Measurements from ENCODE around the gene OTOGL. TPM values are rescaled to one million over a fixed set of nuclear protein-coding genes. Genes with fewer than 3 reads are reported as not detected.

OTOGL gene
- total RNA-seq, 2 experiments from 2014 or later: not detected

GRCh38 chr12:80382254-80382653 lies 282.9 kb downstream of the OTOGL start:
- no TSS peak for BruUV-seq (replicated peaks)
- CTCF ChIA-PET (ENCODE audit: unreplicated experiment): no interaction called here

GRCh38 chr12:80400571-80400991 lies 301.2 kb downstream of the OTOGL start:
- DNase-seq (ENCODE audit: low spot score): no peak
- Histone ChIP-seq H3K4me2 (ENCODE audit: low read length) (no peak overlapping the region), H3K9me2 (ENCODE audit: insufficient read depth, low read length) (no peaks in the 10 kb centered on the region), H3K36me3 (ENCODE audit: insufficient read depth, low read length) (no peaks in the 10 kb centered on the region), H2AFZ (ENCODE audit: low read length) (no peak overlapping the region), H3K27ac (ENCODE audit: low read depth, low read length, poor library complexity, severe bottlenecking) (no peak overlapping the region), H3K4me1 (ENCODE audit: insufficient read depth, low read length, poor library complexity, severe bottlenecking) (no peaks in the 10 kb centered on the region), H3K4me3 (ENCODE audit: low read depth, low read length, poor library complexity, severe bottlenecking) (no peak overlapping the region), H3K9me3 (ENCODE audit: low read length) (no peaks in the 10 kb centered on the region), H4K20me1 (ENCODE audit: insufficient read depth, low read length) (no peaks in the 10 kb centered on the region), H3K79me2 (ENCODE audit: insufficient read depth, low read depth, low read length) (no peaks in the 10 kb centered on the region)
- ChIA-PET CTCF (ENCODE audit: unreplicated experiment) (no interaction called here), POLR2A (no interaction called here)
- intact Hi-C loops (cut with micrococcal nuclease; ENCODE audit: unreplicated experiment): no loop called here
- no peak for TF ChIP-seq EZH2phosphoT487 (IDR thresholded peaks at IDR 0.05; ENCODE audit: borderline replicate concordance, low read depth, low read length)
- TF ChIP-seq CTCF (conservative IDR thresholded peaks at IDR 0.05; ENCODE audit: low read length): no peak
- BruUV-seq (replicated peaks): no TSS peak

More at GRCh38 chr12:80382254-80382653, 282.9 kb downstream of the OTOGL start:
- Histone ChIP-seq H2AFZ (ENCODE audit: low read length) (no peak overlapping the region), H3K79me2 (ENCODE audit: insufficient read depth, low read depth, low read length) (no peaks in the 10 kb centered on the region), H3K36me3 (ENCODE audit: insufficient read depth, low read length) (no peaks in the 10 kb centered on the region), H3K9me2 (ENCODE audit: insufficient read depth, low read length) (no peaks in the 10 kb centered on the region), H3K4me3 (ENCODE audit: low read depth, low read length, poor library complexity, severe bottlenecking) (no peak overlapping the region), H3K4me2 (ENCODE audit: low read length) (no peak overlapping the region), H3K27ac (ENCODE audit: low read depth, low read length, poor library complexity, severe bottlenecking) (no peak overlapping the region), H4K20me1 (ENCODE audit: insufficient read depth, low read length) (no peaks in the 10 kb centered on the region), H3K9me3 (ENCODE audit: low read length) (no peaks in the 10 kb centered on the region), H3K4me1 (ENCODE audit: insufficient read depth, low read length, poor library complexity, severe bottlenecking) (no peaks in the 10 kb centered on the region)
- POLR2A ChIA-PET: no interaction called here
- intact Hi-C loops (cut with micrococcal nuclease; ENCODE audit: unreplicated experiment): no loop called here
- DNase-seq (ENCODE audit: low spot score): no peak
- TF ChIP-seq EZH2phosphoT487 (IDR thresholded peaks at IDR 0.05; ENCODE audit: borderline replicate concordance, low read depth, low read length): no peak
- no peak for TF ChIP-seq CTCF (conservative IDR thresholded peaks at IDR 0.05; ENCODE audit: low read length)

GRCh38 chr12:80401191-80401590 lies 301.9 kb downstream of the OTOGL start:
- no peak for DNase-seq (ENCODE audit: low spot score)
- Histone ChIP-seq H3K79me2 (ENCODE audit: insufficient read depth, low read depth, low read length) (no peaks in the 10 kb centered on the region), H2AFZ (ENCODE audit: low read length) (no peak overlapping the region), H3K9me2 (ENCODE audit: insufficient read depth, low read length) (no peaks in the 10 kb centered on the region), H3K4me2 (ENCODE audit: low read length) (no peak overlapping the region), H3K27ac (ENCODE audit: low read depth, low read length, poor library complexity, severe bottlenecking) (no peak overlapping the region), H3K36me3 (ENCODE audit: insufficient read depth, low read length) (no peaks in the 10 kb centered on the region), H4K20me1 (ENCODE audit: insufficient read depth, low read length) (no peaks in the 10 kb centered on the region), H3K9me3 (ENCODE audit: low read length) (no peaks in the 10 kb centered on the region), H3K4me1 (ENCODE audit: insufficient read depth, low read length, poor library complexity, severe bottlenecking) (no peaks in the 10 kb centered on the region), H3K4me3 (ENCODE audit: low read depth, low read length, poor library complexity, severe bottlenecking) (no peak overlapping the region)
- intact Hi-C loops (cut with micrococcal nuclease; ENCODE audit: unreplicated experiment): no loop called here
- TF ChIP-seq CTCF (conservative IDR thresholded peaks at IDR 0.05; ENCODE audit: low read length) (no peak), EZH2phosphoT487 (IDR thresholded peaks at IDR 0.05; ENCODE audit: borderline replicate concordance, low read depth, low read length) (no peak)
- ChIA-PET POLR2A (no interaction called here), CTCF (ENCODE audit: unreplicated experiment) (no interaction called here)
- BruUV-seq (replicated peaks): no TSS peak
